AG09309 (cell line): ENCODE results near the gene ACBD6.

Experiments
- DNase-seq: peaks from one replicate; pipeline ENCODE4 v3.0.0-alpha.2; 2010; ENCODE audit warnings: low read depth
- H3K4me3 ChIP-seq: 2 replicates; pipeline ENCODE4 v1.5.1; 2011; ENCODE audit warnings: mild to moderate bottlenecking, low read depth, low read length, moderate library complexity; ENCODE audit not compliant: control insufficient read depth
- TF ChIP-seq, protein P1 (sequence below): IDR thresholded peaks from 2 replicates; pipeline ENCODE4 v1.5.1; 2011; ENCODE audit warnings: mild to moderate bottlenecking, low read depth, low read length, inconsistent platforms; ENCODE audit not compliant: insufficient read depth, control insufficient read depth; ENCODE audit errors: missing control alignments

ACBD6 gene

DNA sequence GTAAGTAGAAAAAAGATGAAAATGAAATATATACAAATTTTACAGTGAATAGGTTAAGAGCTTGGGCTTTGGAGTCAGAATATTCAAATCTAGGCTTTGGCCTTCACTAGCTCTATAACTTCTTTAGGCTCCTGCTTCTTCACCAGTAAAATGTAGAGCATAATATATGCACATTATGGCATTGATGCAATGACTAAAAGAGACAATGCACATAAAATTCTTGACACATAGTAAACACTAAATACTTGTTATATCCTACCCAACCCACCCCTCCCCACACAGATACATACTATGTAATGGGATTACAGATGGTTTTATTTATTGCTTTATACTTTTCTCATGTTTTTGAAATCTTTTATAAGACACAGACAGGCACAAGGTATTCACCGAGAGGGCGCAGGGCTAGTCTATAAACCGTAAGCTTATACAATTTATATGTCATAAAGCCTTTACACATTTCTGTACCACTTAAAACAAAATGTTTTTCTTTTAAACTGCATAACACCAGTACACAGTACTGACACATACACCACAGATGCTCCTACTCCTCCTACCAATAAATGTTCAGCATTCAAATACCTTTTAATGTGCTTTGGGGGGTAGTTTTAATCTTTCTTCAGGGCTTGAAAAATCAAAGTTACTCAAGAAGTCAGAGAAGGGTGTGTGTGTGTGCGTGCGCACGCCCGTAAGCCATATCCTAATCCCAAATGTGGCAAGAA, 109.8 kb downstream of the ACBD6 start:
- H3K4me3 ChIP-seq: no peak overlapping the region
- TF ChIP-seq, protein P1, sequence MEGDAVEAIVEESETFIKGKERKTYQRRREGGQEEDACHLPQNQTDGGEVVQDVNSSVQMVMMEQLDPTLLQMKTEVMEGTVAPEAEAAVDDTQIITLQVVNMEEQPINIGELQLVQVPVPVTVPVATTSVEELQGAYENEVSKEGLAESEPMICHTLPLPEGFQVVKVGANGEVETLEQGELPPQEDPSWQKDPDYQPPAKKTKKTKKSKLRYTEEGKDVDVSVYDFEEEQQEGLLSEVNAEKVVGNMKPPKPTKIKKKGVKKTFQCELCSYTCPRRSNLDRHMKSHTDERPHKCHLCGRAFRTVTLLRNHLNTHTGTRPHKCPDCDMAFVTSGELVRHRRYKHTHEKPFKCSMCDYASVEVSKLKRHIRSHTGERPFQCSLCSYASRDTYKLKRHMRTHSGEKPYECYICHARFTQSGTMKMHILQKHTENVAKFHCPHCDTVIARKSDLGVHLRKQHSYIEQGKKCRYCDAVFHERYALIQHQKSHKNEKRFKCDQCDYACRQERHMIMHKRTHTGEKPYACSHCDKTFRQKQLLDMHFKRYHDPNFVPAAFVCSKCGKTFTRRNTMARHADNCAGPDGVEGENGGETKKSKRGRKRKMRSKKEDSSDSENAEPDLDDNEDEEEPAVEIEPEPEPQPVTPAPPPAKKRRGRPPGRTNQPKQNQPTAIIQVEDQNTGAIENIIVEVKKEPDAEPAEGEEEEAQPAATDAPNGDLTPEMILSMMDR: no peak
- no peak for DNase-seq

DNA sequence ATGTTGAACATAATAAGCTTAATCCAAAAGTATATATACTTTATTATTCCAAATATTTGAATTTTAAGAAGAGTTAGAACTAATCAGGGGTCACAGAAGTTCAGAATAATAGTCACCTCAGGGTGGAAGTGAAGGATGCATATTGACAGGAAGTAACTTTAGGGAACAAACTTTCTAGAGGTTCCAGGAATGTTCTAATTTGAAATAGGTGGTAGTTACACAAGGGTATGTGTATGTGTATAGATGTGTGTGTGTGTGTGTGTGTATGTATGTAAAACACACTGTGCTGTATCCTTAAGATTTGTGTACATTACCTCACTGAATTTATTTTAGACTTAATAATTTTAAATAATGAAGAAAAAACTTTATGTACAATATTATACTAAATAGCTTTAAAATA, 110.4 kb downstream of the ACBD6 start:
- DNase-seq: no peak
- no peak overlapping the region for H3K4me3 ChIP-seq
- TF ChIP-seq, protein P1: no peak

DNA sequence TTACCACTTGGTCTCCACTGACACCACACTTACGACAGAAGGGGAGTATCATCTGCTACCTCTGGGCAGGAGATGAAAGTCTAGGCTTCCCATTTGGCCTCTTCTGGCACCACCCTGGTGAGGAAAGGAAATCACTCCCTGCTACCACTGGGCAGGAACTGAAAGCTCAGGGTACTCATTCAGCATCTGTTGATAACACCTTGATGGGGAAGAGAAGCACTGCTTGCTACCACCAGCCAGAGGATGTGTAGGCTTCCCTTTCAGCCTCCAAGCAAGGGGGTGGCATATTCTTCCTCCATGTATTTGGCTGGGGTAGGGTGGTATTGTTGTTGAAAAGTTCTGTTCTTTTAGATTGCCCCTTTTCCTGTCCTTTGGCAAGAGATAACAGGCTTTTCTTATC, 115.0 kb downstream of the ACBD6 start:
- TF ChIP-seq, protein P1: no peak
- no peak overlapping the region for H3K4me3 ChIP-seq
- no peak for DNase-seq

DNA sequence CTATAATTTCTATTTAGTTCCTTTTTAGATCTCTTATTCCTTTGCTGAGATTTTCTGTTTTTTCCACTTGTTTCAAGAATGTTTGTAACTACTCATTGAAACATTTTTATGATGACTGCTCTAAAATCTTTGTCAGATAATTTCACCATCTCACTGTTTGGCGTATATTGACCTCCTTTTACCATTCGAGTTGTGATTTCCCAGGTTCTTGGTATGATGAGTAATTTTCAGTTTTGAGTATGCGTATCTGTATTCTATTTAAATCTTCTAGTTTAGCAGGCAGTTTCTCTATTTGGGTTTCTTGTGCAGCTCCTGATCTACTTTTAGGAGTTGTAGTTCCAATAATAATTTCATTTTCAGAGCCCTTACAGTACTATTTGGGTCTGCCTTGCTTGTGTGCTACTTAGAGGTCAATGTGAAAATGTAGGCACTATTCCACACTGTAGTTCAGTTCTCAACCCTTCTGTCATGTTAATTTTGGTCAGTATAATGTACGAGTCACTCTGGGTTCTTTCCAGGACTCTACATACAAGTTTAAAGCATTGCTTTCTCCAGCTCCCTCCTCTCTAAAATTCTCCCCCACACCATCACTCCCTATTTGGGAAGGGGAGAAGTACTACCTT, 115.5 kb downstream of the ACBD6 start:
- TF ChIP-seq, protein P1: no peak
- no peak overlapping the region for H3K4me3 ChIP-seq
- DNase-seq: no peak

DNA sequence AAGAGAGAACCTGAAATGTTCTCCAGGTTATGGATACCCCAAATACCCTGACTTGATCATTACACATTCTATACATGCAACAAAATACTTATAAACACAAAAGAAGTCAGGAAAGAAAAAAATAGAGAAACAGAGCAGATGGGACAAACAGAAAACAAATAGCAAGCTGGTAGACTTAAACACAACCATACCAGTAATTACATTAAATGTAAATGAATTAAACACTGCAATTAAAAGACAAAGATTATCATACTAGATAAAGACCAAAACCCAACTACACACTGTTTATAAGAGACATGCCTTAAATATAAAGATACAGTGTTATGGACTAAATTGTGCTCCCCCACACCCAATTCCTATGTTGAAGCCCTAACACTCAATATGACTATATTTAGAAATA, 117.2 kb downstream of the ACBD6 start:
- H3K4me3 ChIP-seq: no peak overlapping the region
- TF ChIP-seq, protein P1: no peak
- DNase-seq: no peak

DNA sequence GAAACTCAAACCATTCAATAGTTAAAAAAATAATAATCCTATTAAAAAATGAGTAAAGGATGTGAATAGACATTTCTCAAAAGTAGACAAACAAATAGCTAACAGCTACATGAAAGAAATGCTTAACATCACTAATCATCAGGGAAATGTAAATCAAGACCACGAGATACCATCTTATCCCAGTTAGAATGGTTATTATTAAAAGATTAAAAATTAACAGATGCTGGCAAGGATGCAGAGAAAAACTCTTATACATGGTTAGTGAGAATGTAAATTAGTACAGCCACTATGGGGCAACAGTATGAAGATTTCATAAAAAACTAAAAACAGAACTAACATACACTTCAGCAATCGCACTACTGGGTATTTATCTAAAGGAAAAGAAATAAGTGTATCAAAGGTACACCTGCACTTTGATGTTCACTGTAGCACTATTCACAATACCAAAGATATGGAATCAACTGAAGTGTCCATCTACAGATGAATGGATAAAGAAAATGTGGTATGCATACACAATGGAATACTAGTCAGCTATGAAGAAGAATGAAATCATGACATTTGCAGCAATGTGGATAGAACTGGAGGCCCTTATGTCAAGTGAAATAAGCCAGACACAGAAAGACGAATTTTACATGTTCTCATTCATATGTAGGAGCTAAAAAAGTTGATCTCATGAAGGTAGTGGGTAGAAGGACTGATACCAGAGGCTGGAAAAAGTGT, 117.9 kb downstream of the ACBD6 start:
- TF ChIP-seq, protein P1: no peak
- no peak for DNase-seq
- H3K4me3 ChIP-seq: no peak overlapping the region
